SU-DHL-6 (cell line): ENCODE results near the gene PI16.

ENCODE experiments used
- H2AFZ ChIP-seq: fragments of 200-600 bp; sonication (generic); 2 replicates; pipeline ENCODE4 v1.6.1; 2014; ENCODE audit warnings: low read depth, mild to moderate bottlenecking, moderate library complexity, mixed read lengths, antibody characterized with exemption, low read length; ENCODE audit not compliant: severe bottlenecking
- H3F3A ChIP-seq: fragments of 200-600 bp; shearing (Covaris generic); 2 replicates; pipeline ENCODE4 v1.6.0; 2016; ENCODE audit warnings: antibody characterized with exemption, mild to moderate bottlenecking; ENCODE audit not compliant: insufficient read depth
- H3K27ac ChIP-seq: fragments of 200-600 bp; sonication (generic); 2 replicates; pipeline ENCODE4 v1.5.1; 2016; ENCODE audit warnings: low read depth, mild to moderate bottlenecking, low read length, moderate library complexity, mixed read lengths
- H3K27me3 ChIP-seq: fragments of 200-600 bp; sonication (generic), shearing (Covaris generic); 2 replicates; pipeline ENCODE4 v1.6.0; 2014; ENCODE audit warnings: mild to moderate bottlenecking, low read length
- H3K36me3 ChIP-seq: fragments of 200-600 bp; sonication (generic); 2 replicates; pipeline ENCODE4 v1.6.1; 2014; ENCODE audit warnings: mild to moderate bottlenecking, low read length, mixed read lengths
- H3K4me2 ChIP-seq: fragments of 300-600, 200-600 bp; shearing (Covaris generic), sonication (generic); 2 replicates; pipeline ENCODE4 v1.6.0; 2014; ENCODE audit warnings: low read length, low read depth, mild to moderate bottlenecking; ENCODE audit not compliant: poor library complexity, severe bottlenecking
- H3K4me3 ChIP-seq: fragments of 200-600 bp; sonication (generic); 2 replicates; pipeline ENCODE4 v1.5.1; 2014; ENCODE audit warnings: antibody characterized with exemption, low read length, mild to moderate bottlenecking, mixed read lengths; ENCODE audit not compliant: insufficient read depth, poor library complexity, severe bottlenecking
- H3K79me2 ChIP-seq: fragments of 200-600 bp; sonication (generic); 2 replicates; pipeline ENCODE4 v1.6.1; 2014; ENCODE audit warnings: mild to moderate bottlenecking, low read length, moderate library complexity; ENCODE audit not compliant: insufficient read depth
- H3K9ac ChIP-seq: fragments of 200-600 bp; sonication (generic); 2 replicates; pipeline ENCODE4 v1.7.0; 2014; ENCODE audit warnings: mild to moderate bottlenecking, low read length
- H3K9me2 ChIP-seq: fragments of 200-600 bp; sonication (generic); replicated peaks from 2 replicates; pipeline ENCODE4 v1.6.1; 2014; ENCODE audit warnings: low read length; ENCODE audit not compliant: insufficient read depth
- H3K9me3 ChIP-seq: fragments of 200-600 bp; sonication (generic); 2 replicates; pipeline ENCODE4 v1.6.1; 2014; ENCODE audit warnings: low read length, mixed read lengths; ENCODE audit not compliant: insufficient read depth
- H4K20me1 ChIP-seq: fragments of 200-600 bp; sonication (generic); 2 replicates; pipeline ENCODE4 v1.6.1; 2014; ENCODE audit warnings: low read depth, mild to moderate bottlenecking, antibody characterized with exemption, low read length, moderate library complexity, mixed read lengths
- CTCF ChIP-seq: fragments of 200-600 bp; sonication (generic); IDR thresholded peaks from one replicate; pipeline ENCODE4 v1.5.1; 2017; ENCODE audit warnings: antibody characterized with exemption, mild to moderate bottlenecking, low read length, moderate library complexity; ENCODE audit not compliant: insufficient read depth, poor library complexity, severe bottlenecking
- EZH2phosphoT487 ChIP-seq: fragments of 200-600 bp; sonication (generic), shearing (Covaris generic); conservative IDR thresholded peaks from 2 replicates; pipeline ENCODE4 v1.6.1; 2018; ENCODE audit warnings: mild to moderate bottlenecking, antibody characterized with exemption, low read length, moderate library complexity, mixed read lengths

PI16 gene

GRCh38 chr6:36924778-36925374 is 29.7 kb upstream of the PI16 start:
- TF ChIP-seq CTCF = no peak
- TF ChIP-seq EZH2phosphoT487 = no peak
- H3K79me2 ChIP-seq = no peaks in the 10 kb centered on the region
- H3K9ac ChIP-seq = no peak overlapping the region
- no peaks in the 10 kb centered on the region for H3K9me2 ChIP-seq
- no peaks in the 10 kb centered on the region for H4K20me1 ChIP-seq
- H3K27me3 ChIP-seq = no peaks in the 10 kb centered on the region
- H3K4me3 ChIP-seq = no peak overlapping the region
- H3K27ac ChIP-seq = no peak overlapping the region
- no peak overlapping the region for H2AFZ ChIP-seq
- no peaks in the 10 kb centered on the region for H3F3A ChIP-seq
- peaks cover 19% of the 10 kb centered on the region for H3K36me3 ChIP-seq
- no peaks in the 10 kb centered on the region for H3K9me3 ChIP-seq
- no peak overlapping the region for H3K4me2 ChIP-seq

GRCh38 chr6:36925809-36926208 is 28.7 kb upstream of the PI16 start:
- TF ChIP-seq CTCF (no peak), EZH2phosphoT487 (no peak)
- Histone ChIP-seq H2AFZ (no peak overlapping the region), H3K9ac (no peak overlapping the region), H3K79me2 (no peaks in the 10 kb centered on the region), H3K4me2 (no peak overlapping the region), H3K27ac (no peak overlapping the region), H4K20me1 (no peaks in the 10 kb centered on the region), H3K9me2 (no peaks in the 10 kb centered on the region), H3F3A (no peaks in the 10 kb centered on the region), H3K36me3 (peaks cover 10% of the 10 kb centered on the region; the same call in 1 of the 2 replicates), H3K9me3 (no peaks in the 10 kb centered on the region), H3K4me3 (no peak overlapping the region), H3K27me3 (no peaks in the 10 kb centered on the region)

- Histone ChIP-seq H3K9me3 (no peaks in the 10 kb centered on the region), H3F3A (no peaks in the 10 kb centered on the region), H2AFZ (no peak overlapping the region), H3K27me3 (no peaks in the 10 kb centered on the region), H3K9ac (no peak overlapping the region), H3K36me3 (peaks cover 10% of the 10 kb centered on the region; the same call in 1 of the 2 replicates), H4K20me1 (no peaks in the 10 kb centered on the region), H3K79me2 (no peaks in the 10 kb centered on the region), H3K4me3 (no peak overlapping the region), H3K4me2 (no peak overlapping the region), H3K27ac (no peak overlapping the region), H3K9me2 (no peaks in the 10 kb centered on the region)
- TF ChIP-seq CTCF = no peak
- no peak for TF ChIP-seq EZH2phosphoT487
Observed at GRCh38 chr6:36926708-36927513, 27.6 kb upstream of the PI16 start.
